GM12892 (cell line): ENCODE measurements around the gene STK11IP.

Experiments
- POLR2A ChIP-seq: IDR thresholded peaks from 2 replicates; pipeline ENCODE4 v1.6.1; 2011; ENCODE audit warnings: low read depth, low read length, control low read depth
- POLR2AphosphoS5 ChIP-seq: IDR thresholded peaks from 2 replicates; pipeline ENCODE4 v1.6.1; 2011; ENCODE audit warnings: low read depth, low read length, control low read depth

- TF ChIP-seq POLR2A (no peak), POLR2AphosphoS5 (no peak)
Measured at GRCh38 chr2:219614076-219614860, 16.6 kb downstream of the STK11IP start.
